ENCODE measurements around the gene SDS. TPM values are rescaled to one million over a fixed set of nuclear protein-coding genes. Genes with fewer than 3 reads are reported as not detected.

SDS gene
- total and polyA plus RNA-seq, 4 donors = 0.65 to 433 (median 77.9) TPM

- Histone ChIP-seq H3K9ac (ENCODE audit: low read depth in 1 of 2, low read length in 2 of 2) (peak overlapping the region; percentile 82 to 96), H3K4me3 (ENCODE audit: low read depth in 1 of 3, low read length in 3 of 3) (peak overlapping the region; percentile 62 to 80 (median 75)), H3K4me1 (ENCODE audit: control insufficient read depth in 4 of 4, insufficient read depth in 4 of 4, low read length in 3 of 4) (peaks cover 6 to 43% (median 24%) of the 10 kb centered on the region in 4 donors), H3K36me3 (ENCODE audit: control insufficient read depth in 4 of 4, insufficient read depth in 3 of 4, low read depth in 1 of 4, low read length in 3 of 4) (no peaks in the 10 kb centered on the region), H3K27ac (ENCODE audit: low read depth in 1 of 2, low read length in 2 of 2) (peak overlapping the region; percentile 78 to 95), H3K9me3 (ENCODE audit: control insufficient read depth in 4 of 4, low read length in 3 of 4) (no peaks in the 10 kb centered on the region), H3K27me3 (ENCODE audit: control insufficient read depth in 4 of 4, insufficient read depth in 4 of 4, low read length in 3 of 4) (no peaks in the 10 kb centered on the region)
- 55% methylated on average over 6 of the region's 6 CpGs for WGBS
- peak; percentile 52 for DNase-seq (ENCODE audit: low spot score)
- TF ChIP-seq, protein P1, sequence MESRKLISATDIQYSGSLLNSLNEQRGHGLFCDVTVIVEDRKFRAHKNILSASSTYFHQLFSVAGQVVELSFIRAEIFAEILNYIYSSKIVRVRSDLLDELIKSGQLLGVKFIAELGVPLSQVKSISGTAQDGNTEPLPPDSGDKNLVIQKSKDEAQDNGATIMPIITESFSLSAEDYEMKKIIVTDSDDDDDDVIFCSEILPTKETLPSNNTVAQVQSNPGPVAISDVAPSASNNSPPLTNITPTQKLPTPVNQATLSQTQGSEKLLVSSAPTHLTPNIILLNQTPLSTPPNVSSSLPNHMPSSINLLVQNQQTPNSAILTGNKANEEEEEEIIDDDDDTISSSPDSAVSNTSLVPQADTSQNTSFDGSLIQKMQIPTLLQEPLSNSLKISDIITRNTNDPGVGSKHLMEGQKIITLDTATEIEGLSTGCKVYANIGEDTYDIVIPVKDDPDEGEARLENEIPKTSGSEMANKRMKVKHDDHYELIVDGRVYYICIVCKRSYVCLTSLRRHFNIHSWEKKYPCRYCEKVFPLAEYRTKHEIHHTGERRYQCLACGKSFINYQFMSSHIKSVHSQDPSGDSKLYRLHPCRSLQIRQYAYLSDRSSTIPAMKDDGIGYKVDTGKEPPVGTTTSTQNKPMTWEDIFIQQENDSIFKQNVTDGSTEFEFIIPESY (IDR thresholded peaks at IDR 0.05) = no peak
- TF ChIP-seq TAF1 (conservative IDR thresholded peaks at IDR 0.05) (no peak), NR2F2 (IDR thresholded peaks at IDR 0.05) (no peak), YY1 (IDR thresholded peaks at IDR 0.05) (no peak), REST (IDR thresholded peaks at IDR 0.05) (no peak), ATF3 (IDR thresholded peaks at IDR 0.05) (no peak), CTCF (IDR thresholded peaks at IDR 0.05; ENCODE audit: low read depth, low read length, missing input control) (no peak), GABPA (IDR thresholded peaks at IDR 0.05 in 1 of 2, conservative IDR thresholded peaks at IDR 0.05 in 1 of 2) (no peak), JUND (IDR thresholded peaks at IDR 0.05) (peak in 1 of 2 donors; percentile 27), HNF4A (conservative IDR thresholded peaks at IDR 0.05) (peak; percentile 10 to 12), FOXA2 (IDR thresholded peaks at IDR 0.05) (no peak)
Measured at GRCh38 chr12:113422886-113423669, 19.4 kb upstream of the SDS start.
